MCF 10A (cell line): Measurements from ENCODE around the gene MTOR. TPM values are rescaled to one million over a fixed set of nuclear protein-coding genes. Genes with fewer than 3 reads are reported as not detected.

Source experiments
- total RNA-seq: library from RNA; stranded (reverse); gene quantifications from 2 replicates; pipeline ENCODE4 v1.2.3, GENCODE V29; 2022

The MTOR gene
- total RNA-seq, 1 experiment from 2014 or later = 45.9 TPM

Other genes starting within 250 kb of the MTOR start
- gene TARDBP, start 249.9 kb downstream of the MTOR start, total RNA-seq = 144 and 172 TPM in 2 replicates
- 0.17 and 0.51 TPM in 2 replicates for gene MASP2, start 215.3 kb downstream of the MTOR start, total RNA-seq
- gene SRM, start 202.5 kb downstream of the MTOR start, total RNA-seq = 284 and 327 TPM in 2 replicates
- 65.1 and 70.5 TPM in 2 replicates for gene EXOSC10, start 162.7 kb downstream of the MTOR start, total RNA-seq
- gene ANGPTL7, start 73.2 kb downstream of the MTOR start, total RNA-seq = not detected in 2 replicates
- gene UBIAD1, start 10.6 kb upstream of the MTOR start, total RNA-seq = 21.7 and 23.2 TPM in 2 replicates
- gene DISP3, start 216.6 kb upstream of the MTOR start, total RNA-seq = 0.09 and 0.17 TPM in 2 replicates